ENCODE results near the gene NDUFA1.
A peak's percentile ranks its signal among the peaks of the same experiment; 100 is the strongest.
"Not testable (repeated sequence)": the region's sequence is repeated elsewhere in the genome, so short reads cannot be mapped to it uniquely, and the experiment has no call there.

NDUFA1 gene

DNA sequence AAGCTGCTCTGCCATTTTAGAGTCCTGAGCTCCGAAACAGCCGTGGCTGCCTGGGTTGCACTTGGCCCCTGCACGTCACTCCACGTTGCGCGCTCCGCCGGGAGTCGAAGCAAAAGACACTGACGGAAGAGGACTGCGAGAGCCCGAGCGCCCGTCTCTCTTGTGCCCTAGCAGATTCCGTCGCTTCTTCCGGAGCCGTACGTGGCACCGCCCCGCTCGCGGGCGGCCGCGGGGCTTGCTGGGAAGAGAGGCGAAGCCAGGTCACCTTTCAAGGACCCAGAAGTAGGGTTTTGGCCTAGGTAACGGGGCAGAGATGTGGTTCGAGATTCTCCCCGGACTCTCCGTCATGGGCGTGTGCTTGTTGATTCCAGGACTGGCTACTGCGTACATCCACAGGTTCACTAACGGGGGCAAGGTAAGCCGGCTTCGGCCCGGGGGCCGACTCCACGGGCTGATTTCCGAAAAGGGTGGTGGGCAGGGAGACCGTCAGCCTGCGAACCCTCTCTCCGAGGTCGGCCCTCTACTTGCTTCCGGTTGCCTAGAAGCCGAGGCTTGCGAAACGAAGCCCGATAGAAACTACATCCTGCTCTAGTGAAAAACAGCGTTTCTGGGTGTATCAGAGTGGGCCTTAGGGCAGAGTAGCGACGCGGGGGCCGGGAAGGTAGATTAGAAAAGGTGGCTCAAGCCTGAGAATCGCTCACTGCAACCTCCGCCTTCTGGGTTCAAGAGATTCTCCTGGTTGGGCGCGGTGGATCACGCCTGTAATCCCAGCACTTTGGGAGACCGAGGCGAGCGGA, at the start of gene NDUFA1, which contains the start of gene RNF113A:
Gene NDUFA1 (plus strand): TSS at position 234 of the 797 bp plus-strand sequence. CDS start 80 bp downstream, at position 314.
Gene RNF113A (minus strand): TSS at position 135 of the 797 bp plus-strand sequence. CDS start 120 bp downstream, at position 15.
- TF ChIP-seq, protein P1, sequence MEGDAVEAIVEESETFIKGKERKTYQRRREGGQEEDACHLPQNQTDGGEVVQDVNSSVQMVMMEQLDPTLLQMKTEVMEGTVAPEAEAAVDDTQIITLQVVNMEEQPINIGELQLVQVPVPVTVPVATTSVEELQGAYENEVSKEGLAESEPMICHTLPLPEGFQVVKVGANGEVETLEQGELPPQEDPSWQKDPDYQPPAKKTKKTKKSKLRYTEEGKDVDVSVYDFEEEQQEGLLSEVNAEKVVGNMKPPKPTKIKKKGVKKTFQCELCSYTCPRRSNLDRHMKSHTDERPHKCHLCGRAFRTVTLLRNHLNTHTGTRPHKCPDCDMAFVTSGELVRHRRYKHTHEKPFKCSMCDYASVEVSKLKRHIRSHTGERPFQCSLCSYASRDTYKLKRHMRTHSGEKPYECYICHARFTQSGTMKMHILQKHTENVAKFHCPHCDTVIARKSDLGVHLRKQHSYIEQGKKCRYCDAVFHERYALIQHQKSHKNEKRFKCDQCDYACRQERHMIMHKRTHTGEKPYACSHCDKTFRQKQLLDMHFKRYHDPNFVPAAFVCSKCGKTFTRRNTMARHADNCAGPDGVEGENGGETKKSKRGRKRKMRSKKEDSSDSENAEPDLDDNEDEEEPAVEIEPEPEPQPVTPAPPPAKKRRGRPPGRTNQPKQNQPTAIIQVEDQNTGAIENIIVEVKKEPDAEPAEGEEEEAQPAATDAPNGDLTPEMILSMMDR (IDR thresholded peaks at IDR 0.05; ENCODE audit: extremely low read depth, insufficient read depth, missing control alignments): no peak
- in situ Hi-C loops (cut with MboI; ENCODE audit: low pct_unique_long_range_greater_than_20kb, low sequenced_read_pairs, unreplicated experiment): no loop called here
- peak; percentile 80 for DNase-seq (ENCODE audit: low spot score)

GRCh38 chrX:119824221-119824620, 47.4 kb upstream of the NDUFA1 start:
- DNase-seq (ENCODE audit: low spot score); in situ Hi-C loops (cut with MboI; ENCODE audit: low pct_unique_long_range_greater_than_20kb, low sequenced_read_pairs, unreplicated experiment): not testable (repeated sequence)

GRCh38 chrX:119826399-119826959, 45.2 kb upstream of the NDUFA1 start:
- in situ Hi-C loops (cut with MboI; ENCODE audit: low pct_unique_long_range_greater_than_20kb, low sequenced_read_pairs, unreplicated experiment): no loop called here
- TF ChIP-seq, protein P1 (IDR thresholded peaks at IDR 0.05; ENCODE audit: extremely low read depth, insufficient read depth, missing control alignments): no peak
- no peak for DNase-seq (ENCODE audit: low spot score)

DNA sequence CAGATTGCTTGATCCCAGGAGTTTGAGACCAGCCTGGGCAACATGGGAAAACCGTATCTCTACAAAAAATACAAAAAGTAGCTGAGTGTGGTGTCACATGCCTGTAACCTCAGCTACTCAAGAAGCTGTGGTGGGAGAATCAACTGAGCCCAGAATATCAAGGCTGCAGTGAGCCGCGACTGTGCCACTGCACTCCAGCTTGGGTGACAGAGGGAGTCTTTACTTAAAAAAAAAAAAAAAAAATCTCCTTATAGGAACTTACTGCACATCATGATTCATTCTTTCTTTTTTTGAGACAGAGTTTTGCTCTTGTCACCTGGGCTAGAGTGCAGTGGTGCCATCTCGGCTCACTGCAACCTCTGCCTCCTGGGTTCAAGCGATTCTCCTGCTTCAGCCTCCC, 43.2 kb upstream of the NDUFA1 start:
- DNase-seq (ENCODE audit: low spot score): no peak
- in situ Hi-C loops (cut with MboI; ENCODE audit: low pct_unique_long_range_greater_than_20kb, low sequenced_read_pairs, unreplicated experiment): no loop called here
- TF ChIP-seq, protein P1 (IDR thresholded peaks at IDR 0.05; ENCODE audit: extremely low read depth, insufficient read depth, missing control alignments): no peak

GRCh38 chrX:119833905-119834304, 37.7 kb upstream of the NDUFA1 start:
- in situ Hi-C loops (cut with MboI; ENCODE audit: low pct_unique_long_range_greater_than_20kb, low sequenced_read_pairs, unreplicated experiment): no loop called here
- DNase-seq (ENCODE audit: low spot score): no peak
- TF ChIP-seq, protein P1 (IDR thresholded peaks at IDR 0.05; ENCODE audit: extremely low read depth, insufficient read depth, missing control alignments): no peak

DNA sequence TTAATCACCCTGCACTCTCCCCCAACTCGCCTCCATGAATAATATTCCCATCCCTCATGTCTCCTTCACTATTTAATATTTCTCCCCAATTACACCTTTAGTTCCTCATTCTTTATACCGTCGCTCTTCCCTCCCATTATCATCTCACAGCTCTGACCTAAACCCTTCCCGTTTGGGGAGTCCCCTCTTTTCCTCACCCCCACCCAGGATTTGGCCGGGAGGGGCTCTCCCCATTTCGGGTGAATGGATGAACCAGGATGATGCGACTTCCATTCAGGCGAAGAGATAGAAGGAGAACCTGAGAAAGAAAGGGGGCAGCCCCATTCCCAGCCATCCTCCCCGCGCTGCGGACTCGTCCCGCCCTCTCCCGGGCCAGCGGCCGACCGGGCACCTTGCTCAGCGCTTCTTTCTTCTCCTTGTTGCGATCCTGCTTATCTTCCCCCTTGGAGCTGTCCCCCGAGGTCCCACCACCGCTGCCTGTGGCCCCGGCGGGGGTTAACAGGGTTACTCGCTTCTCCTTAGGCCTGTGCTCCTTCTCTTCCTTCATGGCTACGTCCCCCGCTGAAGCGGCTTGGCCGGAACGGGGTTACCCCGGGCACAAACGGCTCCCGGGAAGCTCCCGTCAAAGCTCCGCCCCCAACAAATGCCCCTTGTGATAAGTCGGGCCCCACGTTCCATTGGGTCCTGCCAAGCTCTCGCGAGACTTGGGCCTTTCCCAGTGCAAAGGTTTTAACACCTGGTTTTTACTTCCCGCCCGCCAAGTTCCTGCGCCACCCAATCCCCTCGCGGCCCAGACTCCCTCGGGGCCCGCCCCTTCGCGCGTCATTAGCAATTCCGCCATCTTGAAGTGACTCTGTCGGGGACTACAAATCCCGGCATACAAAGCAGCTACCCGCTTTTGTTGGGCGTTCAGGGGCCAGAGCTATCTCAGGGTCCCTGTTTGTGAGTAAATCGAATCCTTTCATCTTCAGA, 19.0 kb upstream of the NDUFA1 start, which contains the start of gene UPF3B:
Gene UPF3B (minus strand): TSS at position 582 of the 972 bp plus-strand sequence. CDS start 35 bp downstream, at position 547.
- peak; percentile 88 for DNase-seq (ENCODE audit: low spot score)
- in situ Hi-C loops (cut with MboI; ENCODE audit: low pct_unique_long_range_greater_than_20kb, low sequenced_read_pairs, unreplicated experiment): no loop called here
- TF ChIP-seq, protein P1 (IDR thresholded peaks at IDR 0.05; ENCODE audit: extremely low read depth, insufficient read depth, missing control alignments): no peak
